BJ (cell line): ENCODE measurements around the gene DGAT2. TPM values are rescaled to one million over a fixed set of nuclear protein-coding genes. Genes with fewer than 3 reads are reported as not detected.

ENCODE experiments used
- CTCF ChIA-PET: fragments of 350-600 bp; formaldehyde crosslinking; extraction: SDS; loops from one replicate; lab custom pipeline; 2021; ENCODE audit warnings: antibody characterized with exemption, inconsistent platforms; lab: Yijun Ruan, JAX
- POLR2A ChIA-PET: fragments of 300-600 bp; sonication (Branson Sonifier 250); formaldehyde crosslinking; extraction: SDS; loops from one replicate; lab custom pipeline; 2021; ENCODE audit warnings: antibody characterized with exemption; lab: Charles Lee
- DNase-seq: peaks from one replicate; pipeline ENCODE4 v3.0.0-alpha.2; 2011; ENCODE audit warnings: low read depth
- H3K27me3 ChIP-seq: 2 replicates; pipeline ENCODE4 v1.6.0; 2011; ENCODE audit warnings: low read length; ENCODE audit not compliant: control insufficient read depth, insufficient read depth
- H3K36me3 ChIP-seq: 2 replicates; pipeline ENCODE4 v1.5.1; 2011; ENCODE audit warnings: low read length; ENCODE audit not compliant: control insufficient read depth, insufficient read depth
- H3K4me3 ChIP-seq: 2 replicates; pipeline ENCODE4 v1.5.1; 2011; ENCODE audit warnings: low read depth, mild to moderate bottlenecking, control low read depth, low read length
- CTCF ChIP-seq: IDR thresholded peaks from 2 replicates; pipeline ENCODE4 v1.5.1; 2011; ENCODE audit warnings: low read depth, mild to moderate bottlenecking, control low read depth, inconsistent platforms, low read length, moderate library complexity; ENCODE audit not compliant: insufficient read depth
- polyA plus RNA-seq: library from polyadenylated mRNA; depleted of rRNA; stranded (reverse); fragments of >200 nt; gene quantifications from 2 replicates; pipeline ENCODE4 v1.2.3, GENCODE V29; 2011

DGAT2 gene
- polyA plus RNA-seq, 1 experiment, result 2.6 TPM

DNA sequence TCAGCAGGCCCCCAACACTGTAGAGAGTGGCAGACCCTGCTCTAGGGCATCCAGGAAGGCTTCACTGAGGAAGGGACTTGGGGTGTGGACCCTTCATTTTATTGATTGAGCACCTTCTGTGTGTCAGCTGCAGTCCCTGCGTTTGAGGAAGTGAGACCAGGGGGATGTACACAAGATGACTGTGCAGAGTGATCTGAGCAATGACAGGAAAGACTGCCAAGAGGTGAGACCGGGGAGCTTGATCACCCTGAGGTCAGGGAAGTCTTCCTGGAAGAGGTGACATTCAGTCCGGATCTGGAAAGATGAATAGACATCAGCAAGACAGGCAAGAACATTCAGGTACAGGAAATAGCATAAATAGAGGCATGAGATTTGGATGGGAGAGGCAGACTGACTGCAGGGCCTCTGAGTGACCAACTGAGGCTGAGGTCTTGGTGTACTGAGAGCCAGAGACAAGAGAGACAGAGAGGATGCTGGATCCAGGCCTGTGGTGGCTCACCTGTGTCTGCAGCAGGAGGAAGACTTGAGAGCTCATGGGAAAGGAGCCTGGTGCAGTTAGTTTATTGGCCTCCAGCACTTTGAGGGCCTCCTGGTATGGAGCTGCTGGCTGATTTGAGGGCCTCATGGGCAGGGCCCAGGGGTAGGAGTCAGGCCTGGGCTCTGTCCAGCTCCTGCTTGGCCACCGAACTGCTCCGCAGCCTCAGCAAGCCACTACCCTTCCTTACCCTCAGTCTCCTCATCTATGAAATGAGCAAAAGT, 5.2 kb downstream of the DGAT2 start:
- ChIA-PET POLR2A (no interaction called here), CTCF (interaction anchor here (0.5 to 1.6 kb wide), 4 partner anchors 9 to 186 kb away, joined by 3 read pairs; no protein-coding TSS in a partner anchor)
- H3K36me3 ChIP-seq, result no peaks in the 10 kb centered on the region
- no peak overlapping the region for H3K4me3 ChIP-seq
- no peak for DNase-seq
- no peak for TF ChIP-seq CTCF
- H3K27me3 ChIP-seq, result peaks cover 18% of the 10 kb centered on the region

DNA sequence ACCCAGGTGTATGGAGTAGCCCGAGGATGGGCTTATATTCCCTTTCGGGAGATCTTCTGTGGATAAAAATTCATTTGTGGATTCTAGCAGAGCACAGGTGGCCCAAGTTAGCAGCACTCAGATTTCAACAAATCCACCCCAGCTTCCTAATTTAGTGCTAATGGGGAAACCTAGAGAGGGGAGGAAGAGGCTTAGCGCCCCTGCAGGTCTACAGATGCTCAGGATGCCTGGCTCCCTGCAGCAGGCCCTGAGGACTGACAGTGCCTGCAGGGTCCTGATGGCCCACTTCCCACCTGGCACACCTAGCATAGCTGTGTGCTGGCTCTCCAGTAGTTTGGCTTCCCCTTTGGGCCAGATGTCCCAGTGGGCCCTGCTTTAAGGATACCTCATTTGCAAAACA, 6.5 kb downstream of the DGAT2 start:
- no peak for DNase-seq
- no peaks in the 10 kb centered on the region for H3K36me3 ChIP-seq
- peaks cover 8% of the 10 kb centered on the region for H3K27me3 ChIP-seq
- no peak overlapping the region for H3K4me3 ChIP-seq
- POLR2A ChIA-PET, result no interaction called here
- CTCF ChIA-PET, result interaction anchor here (0.7 to 1.7 kb wide), 2 partner anchors 16 to 17 kb away, joined by 3 read pairs; no protein-coding TSS in a partner anchor
- no peak for TF ChIP-seq CTCF

DNA sequence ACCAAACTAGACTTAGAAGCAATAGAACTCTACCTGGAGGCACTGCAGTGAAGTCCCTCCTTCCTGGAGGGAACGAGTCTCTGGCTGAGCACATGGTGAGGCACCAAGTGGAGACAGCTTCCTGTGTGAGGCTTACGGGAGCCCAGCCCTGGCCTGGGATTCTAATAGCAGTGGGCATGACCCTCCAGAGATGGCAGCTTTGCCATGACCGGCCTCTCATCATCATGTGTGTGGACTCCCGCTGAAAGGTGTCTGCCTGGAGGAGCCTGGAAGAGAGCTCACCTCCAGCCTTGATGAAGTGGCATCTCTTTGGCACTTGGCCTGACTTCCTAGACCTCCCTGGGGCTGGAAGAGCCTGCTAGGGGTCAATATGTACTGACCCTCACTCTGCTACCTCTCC, 8.0 kb downstream of the DGAT2 start:
- Histone ChIP-seq H3K36me3 (no peaks in the 10 kb centered on the region), H3K27me3 (peaks cover 3% of the 10 kb centered on the region), H3K4me3 (no peak overlapping the region)
- ChIA-PET CTCF (interaction anchor here (1.7 to 2.2 kb wide), 4 partner anchors 11 to 92 kb away, joined by 3 to 7 read pairs (median 4); no protein-coding TSS in a partner anchor), POLR2A (no interaction called here)
- TF ChIP-seq CTCF, result no peak
- no peak for DNase-seq

- CTCF ChIA-PET, result interaction anchor here (1.7 to 2.2 kb wide), 3 partner anchors 10 to 91 kb away, joined by 3 to 7 read pairs (median 5); no protein-coding TSS in a partner anchor
These were observed 9.0 kb downstream of the DGAT2 start for GRCh38 chr11:75777461-75778110.

More at GRCh38 chr11:75777461-75778110, 9.0 kb downstream of the DGAT2 start:
- Histone ChIP-seq H3K27me3 (peaks cover 3% of the 10 kb centered on the region), H3K4me3 (no peak overlapping the region), H3K36me3 (no peaks in the 10 kb centered on the region)
- TF ChIP-seq CTCF, result no peak
- POLR2A ChIA-PET, result no interaction called here
- DNase-seq, result no peak
